HuH-7 (cell line): Measurements from ENCODE around the gene GLIS2.

Experiments
- DNase-seq: peaks from one replicate; pipeline ENCODE4 v3.0.0; 2011; ENCODE audit warnings: low spot score

The GLIS2 gene

GRCh38 chr16:4315186-4316107 lies at the start of gene GLIS2:
GLIS2 (plus strand) TSS chr16:4316067; CDS start chr16:4332281, 16,214 bp downstream.
- peak; percentile 76 for DNase-seq

GRCh38 chr16:4266372-4266771 lies 49.5 kb upstream of the GLIS2 start:
- DNase-seq, result peak; percentile 60

DNA sequence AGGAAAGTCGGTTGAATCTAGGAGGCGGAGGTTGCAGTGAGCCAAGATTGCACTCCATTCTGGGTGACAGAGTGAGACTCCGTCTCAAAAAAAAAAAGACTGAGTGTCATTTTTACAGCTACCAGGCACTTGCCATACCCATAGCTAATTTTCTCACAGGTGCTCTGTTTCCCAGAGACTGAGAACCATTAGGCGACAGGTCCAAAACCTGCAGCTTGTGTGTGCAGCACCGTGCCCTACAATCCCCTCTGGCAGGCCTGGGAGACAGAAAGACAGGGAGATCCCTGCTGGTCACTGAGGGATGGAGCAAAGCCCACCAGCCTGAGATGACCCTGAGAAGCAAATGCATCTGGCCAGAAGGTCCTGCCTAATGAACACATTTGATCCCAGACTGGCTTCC lies 45.8 kb upstream of the GLIS2 start:
- no peak for DNase-seq

DNA sequence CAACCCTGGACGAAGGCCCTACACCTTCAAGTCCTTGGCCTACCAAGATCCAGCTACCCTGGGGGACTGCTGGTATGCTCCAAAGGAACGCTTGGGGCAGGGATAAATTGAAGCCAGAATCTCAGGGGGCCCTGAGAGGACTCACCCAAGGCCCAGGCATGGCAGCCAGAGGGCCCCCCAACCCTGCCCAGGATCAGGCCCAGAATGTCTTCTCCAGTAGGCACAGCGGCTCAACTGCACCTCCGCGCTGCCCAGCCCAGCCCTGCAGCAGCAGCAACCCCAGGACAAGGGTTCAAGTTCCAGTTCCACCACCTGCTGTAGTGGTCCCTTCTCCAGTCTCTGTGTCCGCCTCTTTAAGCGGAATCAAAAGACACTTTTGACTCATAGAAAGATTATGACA lies 45.3 kb upstream of the GLIS2 start:
- no peak for DNase-seq

- peak; percentile 88 for DNase-seq
Observed at GRCh38 chr16:4271176-4272113, 44.4 kb upstream of the GLIS2 start.

DNA sequence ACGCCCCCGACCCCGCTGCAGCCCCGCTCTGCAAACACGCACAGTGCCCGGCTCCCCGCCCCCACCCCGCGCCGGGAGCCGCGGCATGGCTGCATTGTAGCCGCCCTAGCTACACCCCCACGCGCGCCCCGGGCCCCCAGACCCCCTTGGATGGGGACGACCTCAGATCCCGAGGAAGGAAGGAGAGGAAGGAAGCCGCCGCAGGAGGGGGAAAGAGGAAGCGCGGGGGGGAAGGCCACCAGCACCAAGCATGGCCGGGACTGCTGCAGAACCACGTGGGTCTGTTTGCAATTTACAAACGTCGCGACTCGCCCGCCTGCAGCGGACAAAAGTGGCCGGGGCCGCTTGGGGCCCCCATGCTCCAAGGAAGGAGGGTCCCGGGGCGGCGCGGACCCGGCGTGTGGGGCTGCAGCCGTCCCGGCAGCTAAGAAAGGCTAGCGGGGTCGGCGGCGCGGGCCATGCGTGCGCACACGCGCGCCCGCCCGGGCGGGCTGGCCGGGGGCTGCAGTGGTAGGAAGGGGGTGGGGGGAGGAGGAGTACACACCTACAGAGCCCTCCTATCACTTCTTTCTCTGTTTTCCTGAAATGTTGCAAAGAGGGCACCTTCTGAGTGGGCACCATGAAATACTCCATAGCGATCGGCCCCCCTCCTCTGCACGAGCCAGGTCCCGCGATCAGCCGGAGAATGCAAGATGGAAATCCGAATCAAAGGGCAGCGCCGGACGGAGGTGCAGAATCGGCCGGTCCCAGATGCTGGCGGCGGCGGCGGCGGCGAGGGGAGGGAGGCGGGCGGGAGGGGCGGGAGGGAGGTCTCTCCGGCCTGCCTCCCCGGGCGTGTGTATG lies 43.5 kb upstream of the GLIS2 start:
- peak; percentile 40 for DNase-seq

- peak; percentile 66 for DNase-seq
Observed at GRCh38 chr16:4273858-4274311, 42.0 kb upstream of the GLIS2 start.

DNA sequence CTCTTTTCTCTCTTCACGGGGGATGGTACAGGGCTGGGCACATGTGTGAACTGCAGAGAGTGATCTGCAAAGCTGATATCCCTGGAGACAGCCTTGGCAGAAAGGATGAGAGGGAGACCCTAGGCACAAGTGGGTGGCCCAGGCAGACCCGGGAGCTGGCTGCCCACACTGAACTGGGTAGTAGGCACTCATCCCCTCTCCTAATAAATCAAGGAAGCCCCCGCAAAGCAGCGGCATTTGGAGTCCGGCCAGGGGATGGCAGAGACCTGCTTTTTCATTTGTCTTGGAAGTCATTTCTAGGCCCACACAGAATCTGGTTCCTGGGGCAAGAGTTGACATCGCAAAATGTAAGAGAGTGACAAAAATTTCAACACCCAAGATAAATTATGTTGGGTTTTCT lies 40.0 kb upstream of the GLIS2 start:
- DNase-seq, result no peak

- DNase-seq, result no peak
Observed at GRCh38 chr16:4277987-4278513, 37.8 kb upstream of the GLIS2 start.

DNA sequence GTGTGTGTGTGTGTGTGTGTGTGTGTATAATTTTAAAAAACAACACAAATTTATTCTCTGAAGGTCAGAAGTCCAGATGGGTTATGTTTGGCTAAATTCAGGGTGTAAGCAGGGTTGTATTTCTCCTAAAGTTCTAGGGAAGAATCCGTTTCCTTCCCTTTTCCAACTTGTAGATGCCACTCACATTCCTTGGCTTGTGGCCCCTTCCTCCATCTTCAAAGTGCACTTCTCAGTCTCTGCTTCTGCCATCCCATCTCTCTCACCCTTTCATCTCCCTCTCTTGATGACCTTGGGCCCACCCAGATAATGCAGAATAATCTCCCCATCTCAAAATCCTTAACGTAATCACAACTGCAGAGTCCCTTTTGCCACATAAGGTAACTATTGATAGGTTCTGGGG lies 35.2 kb upstream of the GLIS2 start:
- no peak for DNase-seq

- no peak for DNase-seq
Observed at GRCh38 chr16:4283441-4283840, 32.4 kb upstream of the GLIS2 start.

- no peak for DNase-seq
Observed at GRCh38 chr16:4283939-4284338, 31.9 kb upstream of the GLIS2 start.

DNA sequence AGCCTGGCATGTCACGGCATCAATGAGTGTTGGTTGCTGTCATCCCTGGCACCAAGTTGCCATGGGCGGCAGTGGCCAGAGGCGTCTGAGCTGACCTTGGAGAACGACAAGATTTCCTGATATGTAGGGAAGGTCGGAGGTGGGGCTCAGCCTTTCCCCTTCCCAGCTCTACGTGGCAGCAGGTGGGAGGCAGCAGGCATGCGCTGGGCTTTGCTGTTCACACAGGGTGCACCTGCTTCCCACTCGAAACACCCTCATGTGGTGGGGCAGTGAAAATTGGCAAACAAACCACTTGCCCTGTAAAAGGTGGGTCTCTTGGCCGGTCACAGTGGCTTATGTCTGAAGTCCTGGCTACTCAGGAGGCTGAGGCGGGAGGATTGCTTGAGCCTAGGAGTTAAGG lies 30.7 kb upstream of the GLIS2 start:
- no peak for DNase-seq

- no peak for DNase-seq
Observed at GRCh38 chr16:4288148-4288921, 27.5 kb upstream of the GLIS2 start.

GRCh38 chr16:4290236-4290830 lies 25.5 kb upstream of the GLIS2 start:
- no peak for DNase-seq

GRCh38 chr16:4291699-4292098 lies 24.2 kb upstream of the GLIS2 start:
- DNase-seq, result no peak

GRCh38 chr16:4293181-4293716 lies 22.6 kb upstream of the GLIS2 start:
- DNase-seq, result no peak

- peak; percentile 56 for DNase-seq
Observed at GRCh38 chr16:4293822-4294457, 21.9 kb upstream of the GLIS2 start.

- no peak for DNase-seq
Observed at GRCh38 chr16:4295581-4295980, 20.3 kb upstream of the GLIS2 start.

- no peak for DNase-seq
Observed at GRCh38 chr16:4297480-4297879, 18.4 kb upstream of the GLIS2 start.
